A549 (cell line): ENCODE measurements around the gene SCAF8. TPM values are rescaled to one million over a fixed set of nuclear protein-coding genes. Genes with fewer than 3 reads are reported as not detected.
A peak's percentile ranks its signal among the peaks of the same experiment; 100 is the strongest.

ENCODE experiments used
- ATAC-seq, 2 experiments: fragments of 200-7000 bp in 1 of 2; fragments of >200 bp in 1 of 2; cut with Nextera tagmentation in 1 of 2; cut with Tn5 transposase in 1 of 2; 3 replicates each; pipeline versions ENCODE4 v1.8.0 to v1.9.1; 2018 to 2020; ENCODE audit warnings: mild to moderate bottlenecking in 1 of 2, moderate library complexity in 1 of 2
- CTCF ChIA-PET: fragments of 300-600 bp; sonication (Branson Sonifier 250); formaldehyde crosslinking; extraction: SDS; loops from one replicate; lab custom pipeline; 2021; ENCODE audit warnings: antibody characterized with exemption, inconsistent platforms; lab: Yijun Ruan, JAX
- POLR2A ChIA-PET: fragments of 350-600 bp; formaldehyde crosslinking; extraction: SDS; loops from one replicate; lab custom pipeline; 2021; ENCODE audit warnings: antibody characterized with exemption, inconsistent platforms; lab: Yijun Ruan, JAX
- DNase-seq, 2 experiments: peaks; one replicate each; pipeline versions ENCODE4 v3.0.0 to v3.0.0-alpha.2; 2011 to 2016; ENCODE audit warnings: low read depth in 1 of 2, low spot score in 1 of 2
- FAIRE-seq: peaks from 2 replicates; lab custom pipeline; 2011; peaks lifted over from hg19 to GRCh38; lab: Jason Lieb, UNC
- H3K27ac ChIP-seq, 2 experiments: fragments of >200 bp; sonication (Bioruptor Twin); formaldehyde crosslinking; 3 replicates each; pipeline ENCODE4 v1.5.1; 2016 to 2017
- H3K4me1 ChIP-seq: fragments of >200 bp; sonication (Bioruptor Twin); formaldehyde crosslinking; 3 replicates; pipeline ENCODE4 v1.6.1; 2016
- H3K4me2 ChIP-seq: fragments of >200 bp; sonication (Bioruptor Twin); formaldehyde crosslinking; 3 replicates; pipeline ENCODE4 v1.6.1; 2016
- H3K4me3 ChIP-seq: fragments of >200 bp; sonication (Bioruptor Twin); formaldehyde crosslinking; 3 replicates; pipeline ENCODE4 v1.5.1; 2016
- H3K9me3 ChIP-seq: fragments of >200 bp; sonication (Bioruptor Twin); formaldehyde crosslinking; 3 replicates; pipeline ENCODE4 v1.6.1; 2016
- BCL3 ChIP-seq: fragments of >200 bp; sonication (Bioruptor Twin); formaldehyde crosslinking; IDR thresholded peaks from 3 replicates; pipeline ENCODE4 v1.6.1; 2016
- BHLHE40 ChIP-seq: IDR thresholded peaks from 2 replicates; pipeline ENCODE4 v1.6.1; 2012; ENCODE audit warnings: low read depth, low read length, inconsistent platforms
- CBX8 ChIP-seq: fragments of 200-600 bp; sonication (generic); IDR thresholded peaks from 2 replicates; pipeline ENCODE4 v1.6.1; 2016
- CHD2 ChIP-seq: fragments of 150-350 bp; IDR thresholded peaks from 2 replicates; pipeline ENCODE4 v1.6.1; 2014; ENCODE audit warnings: low read length; ENCODE audit not compliant: partially characterized antibody
- E2F6 ChIP-seq: IDR thresholded peaks from 2 replicates; pipeline ENCODE4 v1.6.1; 2012; ENCODE audit warnings: low read depth, borderline replicate concordance
- FOSB ChIP-seq: fragments of 250-450 bp; sonication (Bioruptor Pico); IDR thresholded peaks from 2 replicates; pipeline ENCODE4 v1.5.0; 2020; ENCODE audit warnings: mild to moderate bottlenecking, moderate library complexity
- FOSL2 ChIP-seq, 2 experiments: fragments of 450-650 bp in 1 of 2; fragments of >200 bp in 1 of 2; sonication (Bioruptor Twin) in 1 of 2; formaldehyde crosslinking; IDR thresholded peaks; 2 replicates each; pipeline versions ENCODE4 v1.5.0 to v1.6.1; 2016 to 2020; ENCODE audit warnings: mild to moderate bottlenecking in 1 of 2, moderate library complexity in 1 of 2
- HES2 ChIP-seq: fragments of >200 bp; sonication (Bioruptor Twin); formaldehyde crosslinking; IDR thresholded peaks from 2 replicates; pipeline ENCODE4 v1.6.1; 2016
- HMGXB4 ChIP-seq: fragments of 250-450 bp; sonication (Bioruptor Pico); IDR thresholded peaks from 2 replicates; pipeline ENCODE4 v1.5.0; 2021; ENCODE audit warnings: mild to moderate bottlenecking, moderate library complexity, borderline replicate concordance
- HOXA7 ChIP-seq: fragments of 250-450 bp; sonication (Bioruptor Pico); IDR thresholded peaks from 2 replicates; pipeline ENCODE4 v1.5.0; 2020; ENCODE audit warnings: mild to moderate bottlenecking, moderate library complexity
- HOXB13 ChIP-seq: fragments of 250-450 bp; sonication (Bioruptor Pico); IDR thresholded peaks from 2 replicates; pipeline ENCODE4 v1.5.0; 2020; ENCODE audit warnings: low read depth, mild to moderate bottlenecking, moderate library complexity
- HOXB5 ChIP-seq: fragments of 250-450 bp; sonication (Bioruptor Pico); IDR thresholded peaks from 2 replicates; pipeline ENCODE4 v1.5.0; 2020; ENCODE audit warnings: mild to moderate bottlenecking, moderate library complexity
- KDM5A ChIP-seq: fragments of 200-600 bp; sonication (generic); IDR thresholded peaks from 2 replicates; pipeline ENCODE4 v1.6.1; 2016; ENCODE audit warnings: antibody characterized with exemption, mild to moderate bottlenecking
- MAFK ChIP-seq: fragments of 450-650 bp; IDR thresholded peaks from 2 replicates; pipeline ENCODE4 v1.6.1; 2014; ENCODE audit not compliant: partially characterized antibody
- MAX ChIP-seq: IDR thresholded peaks from 2 replicates; pipeline ENCODE4 v1.6.1; 2012
- MYC ChIP-seq: IDR thresholded peaks from 2 replicates; pipeline ENCODE4 v1.6.1; 2012; ENCODE audit warnings: mild to moderate bottlenecking, inconsistent platforms, low read length, improper control_type of control experiment, borderline replicate concordance
- PHF8 ChIP-seq: fragments of 200-600 bp; sonication (generic); IDR thresholded peaks from 2 replicates; pipeline ENCODE4 v1.6.1; 2016; ENCODE audit warnings: low read depth, mild to moderate bottlenecking, antibody characterized with exemption, moderate library complexity, borderline replicate concordance
- RCOR1 ChIP-seq: fragments of 150-350 bp; IDR thresholded peaks from 2 replicates; pipeline ENCODE4 v1.6.1; 2014; ENCODE audit warnings: antibody characterized with exemption, low read length, low read depth
- REST ChIP-seq: fragments of 200-600 bp; sonication (generic); IDR thresholded peaks from 2 replicates; pipeline ENCODE4 v1.6.1; 2016; ENCODE audit warnings: antibody characterized with exemption, mild to moderate bottlenecking, moderate library complexity
- RNF2 ChIP-seq: fragments of 200-600 bp; sonication (generic); IDR thresholded peaks from 2 replicates; pipeline ENCODE4 v1.6.1; 2016; ENCODE audit warnings: low read depth, mild to moderate bottlenecking, antibody characterized with exemption, moderate library complexity, borderline replicate concordance
- TP53 ChIP-seq: fragments of 250-450 bp; sonication (Bioruptor Pico); IDR thresholded peaks from 2 replicates; pipeline ENCODE4 v1.5.0; 2021; ENCODE audit warnings: mild to moderate bottlenecking, moderate library complexity
- ZSCAN20 ChIP-seq: fragments of 250-450 bp; sonication (Bioruptor Pico); IDR thresholded peaks from 2 replicates; pipeline ENCODE4 v1.8.0; 2022; ENCODE audit warnings: mild to moderate bottlenecking, moderate library complexity
- WGBS: methylation state at CpG from one replicate; pipeline ENCODE4 v1.1.6; 2017; ENCODE audit errors: missing lambda C conversion rate; 5-methylcytosine and 5-hydroxymethylcytosine counted together
- polyA plus RNA-seq, 4 experiments: library from polyadenylated mRNA; depleted of rRNA in 3 of 4; stranded (reverse); fragments of >200 nt; fragmentation: RNase III in 1 of 4; extraction: RNeasy Plus Mini Kit Qiagen cat#74134 plus additional on column Dnase treatment in 1 of 4; gene quantifications; 2 replicates in 3 of 4; 3 replicates in 1 of 4; pipeline ENCODE4 v1.2.3, GENCODE V29; 2011 to 2017

Gene SCAF8
- polyA plus RNA-seq, 2 of the 4 experiments (the other 2 are of a cell fraction), result 13.4 to 27.3 TPM

GRCh38 chr6:154732538-154733182 is 556 bp upstream of the SCAF8 start:
- Histone ChIP-seq H3K4me3 (peak overlapping the region; percentile 75), H3K4me1 (peaks cover 26% of the 10 kb centered on the region), H3K4me2 (peak overlapping the region; percentile 94), H3K9me3 (no peaks in the 10 kb centered on the region), H3K27ac (peak overlapping the region; percentile 96 to 99)
- FAIRE-seq (no peak), ATAC-seq (peak in 1 of 2 experiments; percentile 37; a peak in 3 of 6 replicates), DNase-seq (peak; percentile 24 to 49)
- TF ChIP-seq HOXB13 (CRISPR knock-in tag) (no peak), RNF2 (no peak), BCL3 (no peak), CBX8 (no peak), REST (no peak), MAX (peak; percentile 35; the same call in 1 of the 2 replicates), E2F6 (peak; percentile 31; the same call in 1 of the 2 replicates), CHD2 (no peak), MYC (no peak), HOXA7 (CRISPR knock-in tag) (no peak), PHF8 (0 out of 2 replicates have a peak, but pooled peaks have one; percentile 38), FOSB (CRISPR knock-in tag) (no peak), TP53 (CRISPR knock-in tag) (no peak), BHLHE40 (no peak), MAFK (no peak), HES2 (no peak), ZSCAN20 (CRISPR knock-in tag) (no peak)
- ChIA-PET CTCF (interaction anchor here (1.5 kb wide), 1 partner anchor 41 kb away, joined by 4 read pairs; no protein-coding TSS in a partner anchor), POLR2A (no interaction called here)
- WGBS, result 19% methylated on average over 14 of the region's 26 CpGs

- Histone ChIP-seq H3K4me2 (peak overlapping the region; percentile 83), H3K27ac (peak overlapping the region; percentile 96 to 99), H3K4me3 (peak overlapping the region; percentile 75), H3K4me1 (peaks cover 37% of the 10 kb centered on the region), H3K9me3 (no peaks in the 10 kb centered on the region)
- FAIRE-seq (no peak), ATAC-seq (peak; percentile 92 to 97), DNase-seq (peak; percentile 93 to 95)
- ChIA-PET POLR2A (interaction anchor here (1.0 kb wide), 1 partner anchor 71 kb away, joined by 3 read pairs; no protein-coding TSS in a partner anchor), CTCF (interaction anchor here (0.6 to 1.3 kb wide), 3 partner anchors 14 to 542 kb away, joined by 3 to 5 read pairs (median 4); no protein-coding TSS in a partner anchor)
- 0% methylated on average over 1 of the region's 71 CpGs for WGBS
- TF ChIP-seq MAX, result 0 out of 2 replicates have a peak, but pooled peaks have one; percentile 0
- no peak for TF ChIP-seq KDM5A
- no peak for TF ChIP-seq HES2
- TF ChIP-seq CHD2, result peak; percentile 70
- TF ChIP-seq E2F6, result 0 out of 2 replicates have a peak, but pooled peaks have one; percentile 37
- TF ChIP-seq FOSL2 (IDR thresholded peaks at IDR 0.05), result no peak
- TF ChIP-seq FOSL2 (CRISPR knock-in tag; IDR thresholded peaks at IDR 0.05), result no peak
- TF ChIP-seq RCOR1, result no peak
- TF ChIP-seq PHF8, result peak; percentile 88; the same call in 1 of the 2 replicates
- peak; percentile 69; the same call in 1 of the 2 replicates for TF ChIP-seq HMGXB4 (CRISPR knock-in tag)
- no peak for TF ChIP-seq CBX8
- peak; percentile 23; the same call in 1 of the 2 replicates for TF ChIP-seq HOXB5
These were observed 588 bp downstream of the SCAF8 start for GRCh38 chr6:154733626-154734382.
